ENCODE data around the gene ARHGDIB.

GRCh38 chr12:14952299-14952921, 9.0 kb downstream of the ARHGDIB start:
- TF ChIP-seq GABPA (IDR thresholded peaks at IDR 0.05; ENCODE audit: low read depth): no peak
- no peak for TF ChIP-seq CTCF (IDR thresholded peaks at IDR 0.05; ENCODE audit: insufficient read depth, low read length)
